CD4-positive, alpha-beta T cell treated with Interleukin-17A for 1 hour (primary cell): ENCODE measurements around the gene CLASP1.
A peak's percentile ranks its signal among the peaks of the same experiment; 100 is the strongest.
"Not testable (repeated sequence)": the region's sequence is repeated elsewhere in the genome, so short reads cannot be mapped to it uniquely, and the experiment has no call there.

Experiments
- DNase-seq: peaks from one replicate; pipeline ENCODE4 v3.0.0-alpha.2; 2020

CLASP1 gene

GRCh38 chr2:121340926-121341325, 308.3 kb downstream of the CLASP1 start:
- no peak for DNase-seq

- DNase-seq: no peak
Observed at GRCh38 chr2:121338281-121338680, 311.0 kb downstream of the CLASP1 start.

GRCh38 chr2:121336528-121337294, 312.6 kb downstream of the CLASP1 start:
- DNase-seq: no peak

- no peak for DNase-seq
Observed at GRCh38 chr2:121335294-121336290, 313.7 kb downstream of the CLASP1 start.

GRCh38 chr2:121334581-121335293, 314.5 kb downstream of the CLASP1 start:
- no peak for DNase-seq

- DNase-seq: no peak
Observed at GRCh38 chr2:121333834-121334558, 315.3 kb downstream of the CLASP1 start.

- no peak for DNase-seq
Observed at GRCh38 chr2:121333231-121333630, 316.0 kb downstream of the CLASP1 start.

- DNase-seq: not testable (repeated sequence)
Observed at GRCh38 chr2:121331324-121331723, 317.9 kb downstream of the CLASP1 start.

- DNase-seq: no peak
Observed at GRCh38 chr2:121330921-121331320, 318.3 kb downstream of the CLASP1 start.

- DNase-seq: no peak
Observed at GRCh38 chr2:121329786-121330185, 319.5 kb downstream of the CLASP1 start.

GRCh38 chr2:121326628-121327027, 322.6 kb downstream of the CLASP1 start:
- no peak for DNase-seq

- no peak for DNase-seq
Observed at GRCh38 chr2:121324601-121325000, 324.7 kb downstream of the CLASP1 start.

- DNase-seq: no peak
Observed at GRCh38 chr2:121321476-121321875, 327.8 kb downstream of the CLASP1 start.

- DNase-seq: no peak
Observed at GRCh38 chr2:121319941-121320340, 329.3 kb downstream of the CLASP1 start.

GRCh38 chr2:121316986-121317385, 332.3 kb downstream of the CLASP1 start:
- DNase-seq: no peak

- DNase-seq: not testable (repeated sequence)
Observed at GRCh38 chr2:121313701-121314100, 335.6 kb downstream of the CLASP1 start.

- peak; percentile 18 for DNase-seq
Observed at GRCh38 chr2:121309801-121310200, 339.5 kb downstream of the CLASP1 start.

- DNase-seq: no peak
Observed at GRCh38 chr2:121309323-121309722, 339.9 kb downstream of the CLASP1 start.

- no peak for DNase-seq
Observed at GRCh38 chr2:121307048-121307447, 342.2 kb downstream of the CLASP1 start.

GRCh38 chr2:121304941-121305340, 344.3 kb downstream of the CLASP1 start:
- DNase-seq: no peak

GRCh38 chr2:121303531-121304263, 345.6 kb downstream of the CLASP1 start:
- DNase-seq: no peak

- not testable (repeated sequence) for DNase-seq
Observed at GRCh38 chr2:121301190-121301589, 348.1 kb downstream of the CLASP1 start.
